Parathyroid adenoma (tissue), 2 donors: Measurements from ENCODE around the gene CYP2R1.

ENCODE experiments used
- H2AFZ ChIP-seq: fragments of 300-600 bp; sonication (generic); one replicate; pipeline ENCODE4 v1.7.0; 2017; ENCODE audit warnings: antibody characterized with exemption, mild to moderate bottlenecking
- H3K27ac ChIP-seq: fragments of 300-600 bp; sonication (generic); one replicate; pipeline ENCODE4 v1.7.0; 2017
- H3K27me3 ChIP-seq: fragments of 300-600 bp; sonication (generic); one replicate; pipeline ENCODE4 v1.7.0; 2017; ENCODE audit warnings: low read length; ENCODE audit not compliant: control insufficient read depth, insufficient read depth
- H3K36me3 ChIP-seq: fragments of 300-600 bp; sonication (generic); one replicate; pipeline ENCODE4 v1.7.0; 2017; ENCODE audit warnings: low read length; ENCODE audit not compliant: control insufficient read depth, insufficient read depth
- H3K4me1 ChIP-seq: fragments of 300-600 bp; sonication (generic); one replicate; pipeline ENCODE4 v1.7.0; 2017; ENCODE audit warnings: control low read depth
- H3K4me2 ChIP-seq: fragments of 300-600 bp; sonication (generic); one replicate; pipeline ENCODE4 v1.7.0; 2017; ENCODE audit warnings: low read length
- H3K4me3 ChIP-seq: fragments of 300-600 bp; sonication (generic); one replicate; pipeline ENCODE4 v1.7.0; 2017; ENCODE audit warnings: low read depth, low read length
- H3K79me2 ChIP-seq: fragments of 300-600 bp; sonication (generic); one replicate; pipeline ENCODE4 v1.7.0; 2017; ENCODE audit warnings: control low read depth
- H3K9ac ChIP-seq: fragments of 300-600 bp; sonication (generic); one replicate; pipeline ENCODE4 v1.7.0; 2017; ENCODE audit warnings: mild to moderate bottlenecking
- H3K9me3 ChIP-seq: fragments of 300-600 bp; sonication (generic); one replicate; pipeline ENCODE4 v1.7.0; 2017; ENCODE audit warnings: low read length; ENCODE audit not compliant: control insufficient read depth
- TF ChIP-seq, protein P1 (sequence below): fragments of 300-600 bp; sonication (generic); IDR thresholded peaks from one replicate; pipeline ENCODE4 v1.7.0; 2017; ENCODE audit warnings: antibody characterized with exemption, mild to moderate bottlenecking
- donor health status: primary hyperparathyroidism.

CYP2R1 gene

DNA sequence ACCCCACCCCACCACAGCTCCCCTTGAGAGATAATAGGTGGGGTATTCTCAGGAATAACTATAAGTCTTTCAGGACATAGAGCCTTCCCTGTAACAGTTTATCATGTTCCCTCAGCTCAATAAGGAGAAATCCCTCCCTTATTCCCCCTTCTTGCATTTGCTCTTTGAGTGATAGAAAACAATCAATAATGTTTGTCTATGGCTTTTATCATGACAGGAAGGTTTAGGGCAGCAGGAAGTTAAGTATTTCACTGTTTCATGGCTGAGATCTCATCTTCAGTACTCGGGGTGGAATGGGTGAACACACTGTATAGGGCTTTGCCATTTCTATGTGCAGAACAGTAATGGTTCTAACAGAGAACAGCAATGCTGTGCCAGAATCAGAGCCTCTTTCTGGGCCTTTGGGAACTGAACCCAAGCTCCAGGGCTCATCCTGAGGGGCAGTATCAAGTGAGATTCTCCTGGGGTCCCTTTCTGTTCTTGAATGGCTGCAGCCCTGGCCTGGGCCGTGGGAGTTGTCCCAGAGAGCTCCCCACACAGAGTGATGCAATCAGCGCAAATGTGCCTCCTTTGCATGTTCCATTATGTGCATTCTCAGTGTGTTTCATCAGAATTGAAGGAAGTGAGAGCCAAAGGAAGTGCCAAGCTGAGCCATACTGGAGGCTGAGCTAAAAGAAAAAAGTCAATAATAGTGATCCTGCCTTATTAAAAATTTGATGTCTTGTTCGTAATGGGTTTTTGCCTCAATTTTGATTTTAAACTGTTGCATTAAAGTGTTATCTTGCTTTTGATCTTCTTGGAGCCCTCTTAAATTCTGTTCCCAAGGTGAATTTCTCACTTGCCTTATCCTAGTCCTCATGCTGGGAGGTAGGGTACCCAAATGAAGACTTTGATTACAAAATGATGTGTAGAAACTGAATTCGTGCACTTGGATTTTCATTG is 2.9 kb upstream of the CYP2R1 start:
- Histone ChIP-seq H3K27ac (no peak overlapping the region), H3K4me3 (no peak overlapping the region), H3K4me1 (no peaks in the 10 kb centered on the region), H3K4me2 (no peak overlapping the region), H3K9ac (no peak overlapping the region), H3K27me3 (no peaks in the 10 kb centered on the region), H3K9me3 (no peaks in the 10 kb centered on the region), H3K79me2 (no peaks in the 10 kb centered on the region), H3K36me3 (no peaks in the 10 kb centered on the region), H2AFZ (no peak overlapping the region)
- TF ChIP-seq, protein P1, sequence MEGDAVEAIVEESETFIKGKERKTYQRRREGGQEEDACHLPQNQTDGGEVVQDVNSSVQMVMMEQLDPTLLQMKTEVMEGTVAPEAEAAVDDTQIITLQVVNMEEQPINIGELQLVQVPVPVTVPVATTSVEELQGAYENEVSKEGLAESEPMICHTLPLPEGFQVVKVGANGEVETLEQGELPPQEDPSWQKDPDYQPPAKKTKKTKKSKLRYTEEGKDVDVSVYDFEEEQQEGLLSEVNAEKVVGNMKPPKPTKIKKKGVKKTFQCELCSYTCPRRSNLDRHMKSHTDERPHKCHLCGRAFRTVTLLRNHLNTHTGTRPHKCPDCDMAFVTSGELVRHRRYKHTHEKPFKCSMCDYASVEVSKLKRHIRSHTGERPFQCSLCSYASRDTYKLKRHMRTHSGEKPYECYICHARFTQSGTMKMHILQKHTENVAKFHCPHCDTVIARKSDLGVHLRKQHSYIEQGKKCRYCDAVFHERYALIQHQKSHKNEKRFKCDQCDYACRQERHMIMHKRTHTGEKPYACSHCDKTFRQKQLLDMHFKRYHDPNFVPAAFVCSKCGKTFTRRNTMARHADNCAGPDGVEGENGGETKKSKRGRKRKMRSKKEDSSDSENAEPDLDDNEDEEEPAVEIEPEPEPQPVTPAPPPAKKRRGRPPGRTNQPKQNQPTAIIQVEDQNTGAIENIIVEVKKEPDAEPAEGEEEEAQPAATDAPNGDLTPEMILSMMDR: no peak

DNA sequence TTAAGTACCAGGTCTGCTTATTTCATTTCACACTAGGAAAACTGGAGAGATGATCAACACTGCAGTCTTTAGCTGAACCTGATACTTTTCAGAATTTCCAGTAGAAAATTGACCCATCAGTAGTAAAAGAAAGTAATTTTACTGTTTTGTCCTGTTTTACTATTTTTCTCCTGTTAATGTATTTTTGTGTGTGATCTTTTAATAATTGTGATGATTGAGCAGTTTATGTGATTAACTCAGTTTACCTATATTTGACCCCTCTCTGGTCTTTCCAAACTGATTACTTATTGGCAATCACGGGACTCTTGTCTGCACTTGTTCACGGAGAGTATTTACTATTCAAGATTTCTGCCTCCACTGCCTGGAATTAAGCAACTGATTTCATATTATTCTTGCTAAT is 546 bp upstream of the CYP2R1 start:
- Histone ChIP-seq H3K4me2 (peak overlapping the region; percentile 91), H3K9ac (no peak overlapping the region), H3K4me1 (no peaks in the 10 kb centered on the region), H3K36me3 (no peaks in the 10 kb centered on the region), H3K79me2 (no peaks in the 10 kb centered on the region), H3K27ac (no peak overlapping the region), H2AFZ (peak overlapping the region; percentile 86), H3K4me3 (peak overlapping the region; percentile 83), H3K27me3 (no peaks in the 10 kb centered on the region), H3K9me3 (no peaks in the 10 kb centered on the region)
- TF ChIP-seq, protein P1: no peak

DNA sequence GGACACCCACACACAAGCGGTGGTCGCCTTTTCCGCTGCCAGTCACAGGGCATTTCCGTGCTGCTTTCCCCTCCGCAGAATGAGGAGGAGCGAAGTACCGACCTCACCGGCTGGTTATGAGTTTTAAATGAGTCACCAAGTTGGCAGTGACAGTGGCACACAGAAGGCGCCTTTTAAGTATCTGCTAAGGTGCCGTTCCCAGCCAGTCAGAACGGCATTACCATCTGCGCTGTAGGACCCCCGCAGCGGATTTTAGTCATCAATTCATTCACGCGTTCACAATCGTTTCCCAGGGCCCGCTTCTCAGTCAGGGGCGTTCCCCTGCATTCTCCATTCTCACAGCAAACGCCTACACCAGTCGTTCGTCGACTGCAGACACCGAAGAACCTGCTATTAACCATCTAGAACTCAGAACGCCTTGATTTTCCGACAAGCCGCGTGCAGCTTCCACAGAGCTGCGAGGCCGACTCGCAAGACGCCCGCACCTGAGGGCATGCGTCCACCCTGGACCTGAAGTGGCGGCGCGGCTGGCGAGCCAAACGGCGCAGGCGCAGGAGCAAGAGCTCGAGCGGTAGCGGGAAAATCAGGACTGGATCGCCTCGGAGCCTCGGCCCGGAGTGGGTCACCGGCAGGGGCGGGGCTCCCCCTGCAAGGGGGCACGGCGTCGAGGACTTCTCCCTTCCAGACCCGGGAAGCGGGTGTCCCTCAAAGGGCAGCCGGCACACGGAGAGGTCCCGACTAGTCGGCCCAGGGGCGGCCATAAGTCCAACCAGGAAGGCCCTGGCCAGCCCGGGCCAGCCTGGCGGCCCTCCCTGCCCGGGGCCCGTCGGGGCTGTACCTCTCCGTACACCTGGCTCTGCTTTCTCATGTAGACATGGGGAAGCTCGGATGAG is 642 bp downstream of the CYP2R1 start:
- TF ChIP-seq, protein P1: no peak
- Histone ChIP-seq H3K27me3 (no peaks in the 10 kb centered on the region), H3K9me3 (no peaks in the 10 kb centered on the region), H3K27ac (peak overlapping the region; percentile 54), H2AFZ (peak overlapping the region; percentile 86), H3K79me2 (no peaks in the 10 kb centered on the region), H3K4me2 (peak overlapping the region; percentile 91), H3K36me3 (no peaks in the 10 kb centered on the region), H3K9ac (peak overlapping the region; percentile 67), H3K4me3 (peak overlapping the region; percentile 83), H3K4me1 (no peaks in the 10 kb centered on the region)

DNA sequence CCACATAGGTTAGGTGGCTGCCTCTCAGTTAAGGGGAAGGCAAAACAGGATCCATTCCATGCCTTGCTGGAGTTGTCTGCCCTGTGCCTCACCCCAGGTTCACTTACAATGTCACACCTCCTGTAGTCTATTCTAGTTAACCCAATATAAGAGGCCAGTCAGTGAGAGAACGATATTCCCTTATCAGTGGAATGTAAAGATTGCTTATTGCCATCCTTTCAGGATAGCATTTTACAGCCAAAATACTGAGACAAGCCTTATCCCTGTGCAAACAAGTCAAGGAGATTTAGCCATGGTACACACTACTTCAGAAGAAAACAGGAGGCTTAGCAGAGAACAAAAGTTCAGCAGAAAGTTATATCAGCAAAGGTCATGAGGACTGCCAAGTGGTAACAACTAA is 5.5 kb downstream of the CYP2R1 start:
- no peaks in the 10 kb centered on the region for H3K36me3 ChIP-seq
- TF ChIP-seq, protein P1: no peak
- no peak overlapping the region for H2AFZ ChIP-seq
- no peak overlapping the region for H3K27ac ChIP-seq
- H3K4me1 ChIP-seq: no peaks in the 10 kb centered on the region
- H3K27me3 ChIP-seq: no peaks in the 10 kb centered on the region
- no peak overlapping the region for H3K4me2 ChIP-seq
- H3K9ac ChIP-seq: no peak overlapping the region
- no peaks in the 10 kb centered on the region for H3K9me3 ChIP-seq
- H3K4me3 ChIP-seq: no peak overlapping the region
- H3K79me2 ChIP-seq: no peaks in the 10 kb centered on the region
